Right forelimb (tissue), 1 donor: ENCODE data around the gene ZNF488.

Source experiments
- DNase-seq: peaks from one replicate; pipeline ENCODE4 v3.0.0-alpha.2; 2018

The ZNF488 gene

GRCh38 chr10:47326927-47327330, 57.2 kb downstream of the ZNF488 start:
- DNase-seq, result no peak

DNA sequence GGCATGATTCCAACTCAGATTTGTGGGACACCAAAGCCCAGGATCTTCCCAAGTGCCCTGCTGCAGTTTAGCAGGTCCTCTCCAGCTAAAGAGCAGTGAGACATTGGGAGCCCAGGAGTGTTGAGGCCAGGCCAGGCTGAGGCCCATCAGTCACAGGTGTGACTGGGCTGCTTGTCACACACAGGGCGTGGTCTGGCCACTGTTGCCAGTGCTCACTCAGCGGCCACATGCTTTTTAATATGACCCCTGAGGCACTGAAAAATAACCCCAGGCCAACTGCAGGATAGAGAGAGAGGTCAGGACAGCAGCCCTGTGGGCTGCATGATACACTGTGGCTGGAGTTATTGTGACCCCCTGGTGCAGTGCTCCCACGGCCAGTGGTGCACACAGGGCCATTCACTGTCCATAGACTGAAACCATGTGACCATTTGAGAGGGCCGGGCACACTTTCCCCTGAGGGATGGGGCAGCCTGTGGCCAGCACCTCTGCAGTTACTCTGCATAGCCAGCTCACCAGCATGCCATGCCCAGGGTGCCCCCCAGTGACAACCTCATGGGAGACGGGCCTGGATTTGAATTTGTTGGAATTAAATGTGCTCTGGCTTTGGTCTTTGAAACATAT, 57.7 kb downstream of the ZNF488 start:
- no peak for DNase-seq

DNA sequence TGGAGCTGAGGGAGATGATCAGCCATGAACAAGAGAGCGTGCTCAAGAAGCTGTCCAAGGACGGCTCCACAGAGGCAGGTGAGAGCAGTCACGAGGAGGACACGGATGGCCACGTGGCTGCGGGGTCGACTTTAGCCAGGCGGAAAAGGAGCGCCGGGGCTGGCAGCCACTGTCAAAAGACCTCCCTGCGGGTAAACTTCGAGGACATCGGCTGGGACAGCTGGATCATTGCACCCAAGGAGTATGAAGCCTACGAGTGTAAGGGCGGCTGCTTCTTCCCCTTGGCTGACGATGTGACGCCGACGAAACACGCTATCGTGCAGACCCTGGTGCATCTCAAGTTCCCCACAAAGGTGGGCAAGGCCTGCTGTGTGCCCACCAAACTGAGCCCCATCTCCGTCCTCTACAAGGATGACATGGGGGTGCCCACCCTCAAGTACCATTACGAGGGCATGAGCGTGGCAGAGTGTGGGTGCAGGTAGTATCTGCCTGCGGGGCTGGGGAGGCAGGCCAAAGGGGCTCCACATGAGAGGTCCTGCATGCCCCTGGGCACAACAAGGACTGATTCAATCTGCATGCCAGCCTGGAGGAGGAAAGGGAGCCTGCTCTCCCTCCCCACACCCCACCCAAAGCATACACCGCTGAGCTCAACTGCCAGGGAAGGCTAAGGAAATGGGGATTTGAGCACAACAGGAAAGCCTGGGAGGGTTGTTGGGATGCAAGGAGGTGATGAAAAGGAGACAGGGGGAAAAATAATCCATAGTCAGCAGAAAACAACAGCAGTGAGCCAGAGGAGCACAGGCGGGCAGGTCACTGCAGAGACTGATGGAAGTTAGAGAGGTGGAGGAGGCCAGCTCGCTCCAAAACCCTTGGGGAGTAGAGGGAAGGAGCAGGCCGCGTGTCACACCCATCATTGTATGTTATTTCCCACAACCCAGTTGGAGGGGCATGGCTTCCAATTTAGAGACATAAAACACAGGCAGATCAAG, 58.5 kb downstream of the ZNF488 start:
- DNase-seq, result no peak

- DNase-seq, result no peak
These were observed 60.3 kb downstream of the ZNF488 start for GRCh38 chr10:47323636-47324296.

DNA sequence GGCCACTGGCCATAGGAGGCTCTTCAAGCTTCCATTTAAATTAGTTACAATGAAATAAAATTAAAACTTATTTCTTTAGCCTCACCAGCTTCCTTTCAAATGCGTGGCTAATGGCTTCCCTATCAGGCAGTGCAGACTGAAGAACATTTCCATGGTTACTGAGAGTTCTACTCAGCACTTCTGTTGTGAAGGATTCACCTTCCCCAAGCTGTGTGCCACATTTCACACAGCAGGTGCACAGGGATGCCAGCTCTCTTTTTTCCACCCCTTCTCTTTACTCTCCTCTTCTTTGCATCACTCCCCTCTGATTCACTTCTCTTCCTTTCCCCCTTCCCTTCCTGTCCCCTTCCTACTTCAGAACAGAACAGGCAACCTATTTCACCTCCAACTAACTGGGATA, 61.0 kb downstream of the ZNF488 start:
- no peak for DNase-seq

GRCh38 chr10:47322300-47323061, 61.6 kb downstream of the ZNF488 start, which contains the start of gene GDF2:
Gene GDF2 (plus strand): TSS chr10:47322454. CDS start chr10:47322669, 215 bp downstream.
- DNase-seq, result no peak

DNA sequence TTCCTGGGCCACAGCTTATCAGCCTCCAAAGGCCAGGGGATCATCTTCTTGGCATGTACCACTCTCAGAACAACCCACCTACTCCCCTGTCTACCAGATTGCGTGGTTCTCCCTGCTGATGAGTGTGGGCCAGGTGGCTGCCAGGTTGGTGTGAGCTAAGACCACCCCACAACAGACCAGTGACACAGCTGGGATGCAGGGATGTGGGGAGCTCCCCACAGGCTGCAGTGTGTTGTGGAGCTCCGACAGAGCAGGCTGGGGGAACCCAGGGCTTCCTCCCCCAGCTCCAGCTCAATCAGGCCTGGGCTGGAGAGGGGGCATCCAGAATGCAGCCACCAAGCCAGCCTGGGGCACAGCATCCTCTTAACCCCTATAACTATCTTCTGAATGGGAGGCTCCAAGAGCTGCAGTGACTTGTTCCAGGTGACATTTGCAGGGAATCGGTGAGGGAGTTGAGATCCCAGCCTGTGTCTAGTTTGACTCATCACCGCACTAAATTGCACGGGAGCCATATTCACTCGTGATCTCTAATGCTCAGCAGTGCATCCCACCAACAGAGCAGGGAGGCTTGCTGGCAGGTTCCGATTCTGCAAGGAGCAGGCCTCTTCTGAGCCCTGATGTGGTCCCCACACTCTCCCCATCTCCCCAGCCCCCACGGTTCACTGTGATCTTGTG, 62.4 kb downstream of the ZNF488 start:
- no peak for DNase-seq

- no peak for DNase-seq
These were observed 63.3 kb downstream of the ZNF488 start for GRCh38 chr10:47320812-47321211.

- no peak for DNase-seq
These were observed 64.3 kb downstream of the ZNF488 start for GRCh38 chr10:47319784-47320183.

- no peak for DNase-seq
These were observed 65.4 kb downstream of the ZNF488 start for GRCh38 chr10:47318706-47319105.

GRCh38 chr10:47317251-47317650, 66.8 kb downstream of the ZNF488 start:
- DNase-seq, result no peak

- DNase-seq, result no peak
These were observed 68.0 kb downstream of the ZNF488 start for GRCh38 chr10:47316131-47316530.
